Measurements from ENCODE around the gene SST.

The SST gene

DNA sequence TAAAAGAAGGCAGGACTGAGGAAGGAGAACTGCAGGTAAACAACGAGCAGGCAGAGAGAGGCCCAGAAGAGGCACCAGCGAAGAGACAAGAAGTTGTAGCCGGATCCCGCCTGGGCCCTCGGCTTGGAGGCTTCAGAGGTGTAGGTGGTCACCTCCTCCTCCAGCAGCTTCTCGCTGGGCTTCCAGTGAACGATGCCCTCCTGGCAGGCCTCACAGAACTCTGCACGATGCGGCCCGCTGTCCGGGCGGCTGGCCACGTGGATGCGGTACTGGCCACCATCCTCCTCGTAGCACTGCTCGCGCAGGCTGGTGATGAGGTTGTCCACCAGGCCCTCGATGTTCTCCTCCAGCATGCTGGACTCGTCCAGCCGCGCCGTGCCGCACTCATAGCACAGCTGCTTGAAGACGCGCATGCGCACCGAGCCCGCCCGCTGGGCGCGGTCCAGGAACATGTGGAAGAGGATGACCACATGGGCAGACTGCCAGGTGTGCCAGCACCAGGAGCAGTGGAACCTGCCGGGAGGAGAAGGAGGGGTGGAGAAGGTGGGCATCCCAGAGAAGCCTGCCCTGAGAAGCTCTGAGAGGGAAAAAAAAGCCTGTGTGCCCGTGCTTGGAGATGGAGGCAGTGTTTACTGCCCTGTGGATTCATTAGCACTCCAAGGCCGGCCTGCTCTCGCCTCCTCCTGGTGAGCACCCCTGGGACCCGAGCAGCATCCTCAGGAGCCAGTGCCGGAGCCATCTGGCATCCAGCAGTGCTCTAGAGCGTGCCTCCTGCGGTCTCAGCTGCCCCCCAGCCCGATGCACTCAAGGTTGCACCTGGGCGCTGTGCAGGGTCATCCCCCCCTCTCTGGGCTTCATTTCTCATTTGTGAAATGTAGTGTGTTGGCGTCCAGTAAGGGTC lies 28.6 kb upstream of the SST start:
- no peak for TF ChIP-seq CTCF (IDR thresholded peaks at IDR 0.05; ENCODE audit: extremely low read depth, insufficient read depth, missing control alignments)
- in situ Hi-C loops (cut with MboI; ENCODE audit: low pct_unique_long_range_greater_than_20kb, low sequenced_read_pairs, unreplicated experiment) = no loop called here
- no peak for DNase-seq (ENCODE audit: low spot score)

GRCh38 chr3:187696021-187696420 lies 25.8 kb upstream of the SST start:
- in situ Hi-C loops (cut with MboI; ENCODE audit: low pct_unique_long_range_greater_than_20kb, low sequenced_read_pairs, unreplicated experiment) = no loop called here

DNA sequence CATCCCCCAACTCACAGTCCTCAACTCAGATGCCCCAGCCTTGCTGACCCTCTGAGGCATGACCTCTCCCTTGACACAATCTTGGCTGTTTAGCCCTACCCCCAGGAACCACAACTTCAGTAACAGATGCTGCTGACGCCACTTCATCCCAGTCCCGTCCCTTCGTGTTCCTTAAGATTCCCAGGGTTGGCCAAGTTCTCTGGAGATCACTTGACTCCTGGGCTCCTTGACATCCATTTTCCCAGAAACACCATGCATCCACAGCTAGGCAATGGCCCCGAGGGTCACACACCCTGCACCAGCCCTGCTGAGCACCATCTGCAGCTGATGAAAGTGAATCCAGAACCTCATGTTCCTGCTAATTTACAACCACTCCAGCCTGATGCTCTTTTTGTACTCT lies 25.3 kb upstream of the SST start:
- in situ Hi-C loops (cut with MboI; ENCODE audit: low pct_unique_long_range_greater_than_20kb, low sequenced_read_pairs, unreplicated experiment) = no loop called here
- TF ChIP-seq CTCF (IDR thresholded peaks at IDR 0.05; ENCODE audit: extremely low read depth, insufficient read depth, missing control alignments) = no peak
- no peak for DNase-seq (ENCODE audit: low spot score)

More at GRCh38 chr3:187696021-187696420, 25.8 kb upstream of the SST start:
- no peak for DNase-seq (ENCODE audit: low spot score)
- no peak for TF ChIP-seq CTCF (IDR thresholded peaks at IDR 0.05; ENCODE audit: extremely low read depth, insufficient read depth, missing control alignments)

GRCh38 chr3:187694801-187695200 lies 24.6 kb upstream of the SST start:
- DNase-seq (ENCODE audit: low spot score) = no peak
- TF ChIP-seq CTCF (IDR thresholded peaks at IDR 0.05; ENCODE audit: extremely low read depth, insufficient read depth, missing control alignments) = no peak
- in situ Hi-C loops (cut with MboI; ENCODE audit: low pct_unique_long_range_greater_than_20kb, low sequenced_read_pairs, unreplicated experiment) = no loop called here

- TF ChIP-seq CTCF (IDR thresholded peaks at IDR 0.05; ENCODE audit: extremely low read depth, insufficient read depth, missing control alignments) = no peak
- no peak for DNase-seq (ENCODE audit: low spot score)
- in situ Hi-C loops (cut with MboI; ENCODE audit: low pct_unique_long_range_greater_than_20kb, low sequenced_read_pairs, unreplicated experiment) = no loop called here
These were observed 23.2 kb upstream of the SST start for GRCh38 chr3:187693431-187693830.

- in situ Hi-C loops (cut with MboI; ENCODE audit: low pct_unique_long_range_greater_than_20kb, low sequenced_read_pairs, unreplicated experiment) = no loop called here
- DNase-seq (ENCODE audit: low spot score) = no peak
- no peak for TF ChIP-seq CTCF (IDR thresholded peaks at IDR 0.05; ENCODE audit: extremely low read depth, insufficient read depth, missing control alignments)
These were observed 19.8 kb upstream of the SST start for GRCh38 chr3:187689984-187690383.
